Stimulated activated CD4-positive, alpha-beta T cell treated with anti-CD3 and anti-CD28 coated beads, TNF-alpha, amount 100 ng/mL, for 24 hours (primary cell): Measurements from ENCODE around the gene ST6GALNAC6.

Source experiments
- DNase-seq, 3 experiments: peaks; one replicate each; pipeline ENCODE4 v3.0.0-alpha.2; 2020; ENCODE audit warnings: low read depth in 3 of 3

Gene ST6GALNAC6

GRCh38 chr9:127899128-127899943 is at the start of gene ST6GALNAC6:
Gene ST6GALNAC6, minus strand, starts transcription at chr9:127899603. Its CDS starts 1,622 bp downstream, at chr9:127897981.
- DNase-seq, result peak; percentile 32 to 73 (median 56)

- DNase-seq, result no peak
These were observed 48.7 kb upstream of the ST6GALNAC6 start for GRCh38 chr9:127947841-127948710.

GRCh38 chr9:127946728-127947127 is 47.3 kb upstream of the ST6GALNAC6 start:
- DNase-seq, result no peak

- DNase-seq, result no peak
These were observed 46.5 kb upstream of the ST6GALNAC6 start for GRCh38 chr9:127945942-127946341.

- no peak for DNase-seq
These were observed 45.9 kb upstream of the ST6GALNAC6 start for GRCh38 chr9:127945338-127945737.

- no peak for DNase-seq
These were observed 45.3 kb upstream of the ST6GALNAC6 start for GRCh38 chr9:127944586-127945218.

- DNase-seq, result peak; percentile 54 to 82 (median 63)
These were observed 44.3 kb upstream of the ST6GALNAC6 start for GRCh38 chr9:127943731-127944144.

GRCh38 chr9:127943011-127943662 is 43.7 kb upstream of the ST6GALNAC6 start:
- no peak for DNase-seq

- no peak for DNase-seq
These were observed 43.0 kb upstream of the ST6GALNAC6 start for GRCh38 chr9:127942216-127943010.

GRCh38 chr9:127941961-127942215 is 42.5 kb upstream of the ST6GALNAC6 start:
- DNase-seq, result no peak

- no peak for DNase-seq
These were observed 41.9 kb upstream of the ST6GALNAC6 start for GRCh38 chr9:127941062-127941960.

GRCh38 chr9:127940593-127940992 is 41.2 kb upstream of the ST6GALNAC6 start:
- no peak for DNase-seq

- no peak for DNase-seq
These were observed 38.9 kb upstream of the ST6GALNAC6 start for GRCh38 chr9:127938298-127938690.

- DNase-seq, result peak; percentile 62 to 85 (median 73)
These were observed 38.2 kb upstream of the ST6GALNAC6 start, which contains the start of gene DPM2 for GRCh38 chr9:127937388-127938297. Gene DPM2, minus strand, starts transcription at chr9:127937854. Its CDS starts 34 bp downstream, at chr9:127937820.

GRCh38 chr9:127937056-127937387 is 37.6 kb upstream of the ST6GALNAC6 start:
- no peak for DNase-seq

- no peak for DNase-seq
These were observed 37.0 kb upstream of the ST6GALNAC6 start for GRCh38 chr9:127936347-127936852.

GRCh38 chr9:127935765-127936221 is 36.4 kb upstream of the ST6GALNAC6 start:
- no peak for DNase-seq

- DNase-seq, result no peak
These were observed 35.6 kb upstream of the ST6GALNAC6 start for GRCh38 chr9:127934986-127935385.

GRCh38 chr9:127934248-127934647 is 34.8 kb upstream of the ST6GALNAC6 start:
- no peak for DNase-seq
